ENCODE measurements around the gene ABI1. TPM values are rescaled to one million over a fixed set of nuclear protein-coding genes. Genes with fewer than 3 reads are reported as not detected.

The ABI1 gene
- total and polyA plus RNA-seq, 2 of the 4 experiments (the other 2 are of a cell fraction) = 49.6 to 71.3 TPM

DNA sequence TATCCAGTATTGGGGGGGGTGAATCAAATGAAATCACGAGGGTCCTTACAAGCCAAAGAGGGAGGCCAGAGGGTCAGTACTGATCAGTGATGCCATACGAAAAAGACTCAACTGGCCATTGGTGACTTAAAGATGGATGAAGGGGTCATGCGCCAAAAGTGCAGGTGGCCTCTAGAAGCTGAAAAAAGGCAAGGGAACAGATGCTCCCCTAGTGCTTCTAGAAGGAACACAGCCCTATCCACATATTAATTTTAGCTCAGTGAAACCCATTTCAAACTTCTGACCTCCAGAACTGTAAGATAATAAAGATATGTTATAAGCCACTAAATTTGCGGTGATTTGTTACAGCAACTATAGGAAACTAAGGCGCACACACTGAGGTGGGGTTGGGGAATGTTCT lies 62.5 kb downstream of the ABI1 start:
- Histone ChIP-seq H4K20me1 (ENCODE audit: insufficient read depth, low read length) (peaks cover 12% of the 10 kb centered on the region), H2AK5ac (ENCODE audit: low read depth, low read length) (no peak overlapping the region), H3K4me1 (ENCODE audit: control insufficient read depth, insufficient read depth, low read length) (no peaks in the 10 kb centered on the region; the same call in 1 of the 2 replicates), H3K56ac (ENCODE audit: extremely low read depth, insufficient read depth, low read length) (no peak overlapping the region), H3K4ac (ENCODE audit: low read depth, low read length) (no peak overlapping the region), H3K79me1 (ENCODE audit: low read depth in 1 of 2, low read length in 2 of 2) (peaks cover 36 to 54% of the 10 kb centered on the region in 2 experiments), H3K23ac (ENCODE audit: low read depth, low read length) (no peak overlapping the region), H2BK15ac (ENCODE audit: low read depth, low read length) (no peak overlapping the region), H4K91ac (ENCODE audit: insufficient read depth, low read depth, low read length) (no peak overlapping the region), H3K4me2 (ENCODE audit: low read depth, low read length) (no peak overlapping the region), H2BK5ac (ENCODE audit: low read depth, low read length, poor library complexity, severe bottlenecking) (no peak overlapping the region), H2AFZ (replicated peaks; ENCODE audit: low read length, poor library complexity) (no peak overlapping the region), H3K14ac (replicated peaks; ENCODE audit: low read depth, low read length) (no peak overlapping the region), H2BK20ac (ENCODE audit: low read depth, low read length) (no peak overlapping the region), H3K36me3 (ENCODE audit: control insufficient read depth, insufficient read depth, low read length) (no peaks in the 10 kb centered on the region), H2BK120ac (ENCODE audit: low read depth, low read length) (no peak overlapping the region), H3K27ac (ENCODE audit: insufficient read depth, low read length) (no peak overlapping the region), H3K9ac (ENCODE audit: low read depth, low read length) (no peak overlapping the region), H2AK9ac (replicated peaks; ENCODE audit: low read depth, low read length, poor library complexity) (no peak overlapping the region), H4K8ac (ENCODE audit: low read depth in 2 of 2, low read length in 2 of 2) (no peak overlapping the region), H3K9me3 (ENCODE audit: control insufficient read depth, insufficient read depth, low read length) (no peaks in the 10 kb centered on the region), H3K27me3 (ENCODE audit: control insufficient read depth, insufficient read depth, low read length) (no peaks in the 10 kb centered on the region), H4K5ac (ENCODE audit: low read depth, low read length) (no peak overlapping the region), H3K4me3 (ENCODE audit: insufficient read depth, low read depth, low read length) (no peak overlapping the region), H3K9me1 (ENCODE audit: insufficient read depth, low read length) (peaks cover 3% of the 10 kb centered on the region; the same call in 1 of the 2 replicates), H3K18ac (ENCODE audit: low read depth, low read length) (no peak overlapping the region)
- BruUV-seq (replicated peaks) = no TSS peak
- dilution Hi-C loops (cut with HindIII; ENCODE audit: low sequenced_read_pairs, unreplicated experiment) (no loop called here), in situ Hi-C loops (cut with MboI; ENCODE audit: low sequenced_read_pairs) (no loop called here), intact Hi-C loops (cut with micrococcal nuclease) (no loop called here)
- ATAC-seq (ENCODE audit: low read depth) = no peak
- POLR2A ChIA-PET (ENCODE audit: unreplicated experiment) = no interaction called here
- WGBS, 2 experiments (ENCODE audit: extremely low coverage in 2 of 2, insufficient read length in 1 of 2) = no CpG with 5 or more reads among the region's 5 CpGs
- CTCF ChIA-PET = no interaction called here
- DNase-seq = no peak
- no peak for TF ChIP-seq MXI1 (IDR thresholded peaks at IDR 0.05; ENCODE audit: borderline replicate concordance, low read depth, low read length)
- TF ChIP-seq, protein P1, sequence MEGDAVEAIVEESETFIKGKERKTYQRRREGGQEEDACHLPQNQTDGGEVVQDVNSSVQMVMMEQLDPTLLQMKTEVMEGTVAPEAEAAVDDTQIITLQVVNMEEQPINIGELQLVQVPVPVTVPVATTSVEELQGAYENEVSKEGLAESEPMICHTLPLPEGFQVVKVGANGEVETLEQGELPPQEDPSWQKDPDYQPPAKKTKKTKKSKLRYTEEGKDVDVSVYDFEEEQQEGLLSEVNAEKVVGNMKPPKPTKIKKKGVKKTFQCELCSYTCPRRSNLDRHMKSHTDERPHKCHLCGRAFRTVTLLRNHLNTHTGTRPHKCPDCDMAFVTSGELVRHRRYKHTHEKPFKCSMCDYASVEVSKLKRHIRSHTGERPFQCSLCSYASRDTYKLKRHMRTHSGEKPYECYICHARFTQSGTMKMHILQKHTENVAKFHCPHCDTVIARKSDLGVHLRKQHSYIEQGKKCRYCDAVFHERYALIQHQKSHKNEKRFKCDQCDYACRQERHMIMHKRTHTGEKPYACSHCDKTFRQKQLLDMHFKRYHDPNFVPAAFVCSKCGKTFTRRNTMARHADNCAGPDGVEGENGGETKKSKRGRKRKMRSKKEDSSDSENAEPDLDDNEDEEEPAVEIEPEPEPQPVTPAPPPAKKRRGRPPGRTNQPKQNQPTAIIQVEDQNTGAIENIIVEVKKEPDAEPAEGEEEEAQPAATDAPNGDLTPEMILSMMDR (conservative IDR thresholded peaks at IDR 0.05; ENCODE audit: low read depth, low read length) = no peak
- TF ChIP-seq RCOR1 (IDR thresholded peaks at IDR 0.05; ENCODE audit: insufficient replicate concordance, low read length) = no peak
